ENCODE measurements around the gene ARHGAP42. TPM values are rescaled to one million over a fixed set of nuclear protein-coding genes. Genes with fewer than 3 reads are reported as not detected.

Gene ARHGAP42
- total and polyA plus RNA-seq, 2 experiments from 2014 or later, result 0.74 to 2.7 TPM

- TF ChIP-seq EZH2 (IDR thresholded peaks at IDR 0.05; ENCODE audit: insufficient read depth, poor library complexity, severe bottlenecking) (no peak), EZH2phosphoT487 (IDR thresholded peaks at IDR 0.05; ENCODE audit: insufficient read depth, low read depth) (no peak)
- Histone ChIP-seq H3K4me3 (no peak overlapping the region), H3K9me2 (ENCODE audit: insufficient read depth) (no peaks in the 10 kb centered on the region), H2AFZ (no peak overlapping the region), H4K20me1 (ENCODE audit: insufficient read depth) (no peaks in the 10 kb centered on the region), H3K4me1 (ENCODE audit: insufficient read depth) (no peaks in the 10 kb centered on the region), H3K27ac (no peak overlapping the region), H3K36me3 (ENCODE audit: low read depth) (no peaks in the 10 kb centered on the region), H3K27me3 (replicated peaks; ENCODE audit: insufficient read depth) (no peaks in the 10 kb centered on the region), H3K79me2 (ENCODE audit: insufficient read depth) (no peaks in the 10 kb centered on the region), H3F3A (ENCODE audit: insufficient read depth) (no peaks in the 10 kb centered on the region), H3K9ac (no peak overlapping the region), H3K4me2 (ENCODE audit: unreplicated experiment) (no peak overlapping the region), H3K9me3 (ENCODE audit: low read depth) (no peaks in the 10 kb centered on the region)
- DNase-seq, result no peak
- WGBS, 2 experiments (ENCODE audit: low coverage in 1 of 2, low lambda C conversion rate in 2 of 2, missing lambda C conversion rate in 2 of 2), result 93 to 97% methylated on average over 4 of the region's 4 CpGs
- in situ Hi-C loops (cut with MboI), result loop anchor here (10.0 to 25.0 kb wide), 2 partner anchors 163 to 1520 kb away; no protein-coding TSS in a partner anchor
Observed at GRCh38 chr11:100857236-100858005, 170.3 kb downstream of the ARHGAP42 start.

- Histone ChIP-seq H3K79me2 (ENCODE audit: insufficient read depth) (no peaks in the 10 kb centered on the region), H3K9ac (no peak overlapping the region), H3K4me3 (no peak overlapping the region), H3K9me2 (ENCODE audit: insufficient read depth) (no peaks in the 10 kb centered on the region), H3K4me1 (ENCODE audit: insufficient read depth) (peaks cover 10% of the 10 kb centered on the region), H2AFZ (no peak overlapping the region), H4K20me1 (ENCODE audit: insufficient read depth) (no peaks in the 10 kb centered on the region), H3K4me2 (ENCODE audit: unreplicated experiment) (no peak overlapping the region), H3F3A (ENCODE audit: insufficient read depth) (peaks cover 7% of the 10 kb centered on the region), H3K27me3 (replicated peaks; ENCODE audit: insufficient read depth) (no peaks in the 10 kb centered on the region), H3K27ac (no peak overlapping the region), H3K9me3 (ENCODE audit: low read depth) (no peaks in the 10 kb centered on the region), H3K36me3 (ENCODE audit: low read depth) (no peaks in the 10 kb centered on the region)
- TF ChIP-seq EZH2 (IDR thresholded peaks at IDR 0.05; ENCODE audit: insufficient read depth, poor library complexity, severe bottlenecking) (no peak), EZH2phosphoT487 (IDR thresholded peaks at IDR 0.05; ENCODE audit: insufficient read depth, low read depth) (no peak)
- WGBS, 2 experiments (ENCODE audit: low coverage in 1 of 2, low lambda C conversion rate in 2 of 2, missing lambda C conversion rate in 2 of 2), result 95 to 97% methylated on average over 7 of the region's 7 CpGs
- DNase-seq, result no peak
- in situ Hi-C loops (cut with MboI), result loop anchor here (25.0 kb wide), 1 partner anchor 1523 kb away; no protein-coding TSS in a partner anchor
Observed at GRCh38 chr11:100860318-100861155, 173.4 kb downstream of the ARHGAP42 start.

GRCh38 chr11:100861212-100861611, 174.1 kb downstream of the ARHGAP42 start:
- DNase-seq, result no peak
- TF ChIP-seq EZH2 (IDR thresholded peaks at IDR 0.05; ENCODE audit: insufficient read depth, poor library complexity, severe bottlenecking), result no peak
- no peak for TF ChIP-seq EZH2phosphoT487 (IDR thresholded peaks at IDR 0.05; ENCODE audit: insufficient read depth, low read depth)
- Histone ChIP-seq H3F3A (ENCODE audit: insufficient read depth) (peaks cover 7% of the 10 kb centered on the region), H3K79me2 (ENCODE audit: insufficient read depth) (no peaks in the 10 kb centered on the region), H3K9me3 (ENCODE audit: low read depth) (no peaks in the 10 kb centered on the region), H3K36me3 (ENCODE audit: low read depth) (no peaks in the 10 kb centered on the region), H3K4me1 (ENCODE audit: insufficient read depth) (peaks cover 10% of the 10 kb centered on the region), H3K4me3 (no peak overlapping the region), H3K27me3 (replicated peaks; ENCODE audit: insufficient read depth) (no peaks in the 10 kb centered on the region), H3K4me2 (ENCODE audit: unreplicated experiment) (no peak overlapping the region), H3K9ac (no peak overlapping the region), H3K27ac (no peak overlapping the region), H2AFZ (no peak overlapping the region), H4K20me1 (ENCODE audit: insufficient read depth) (no peaks in the 10 kb centered on the region), H3K9me2 (ENCODE audit: insufficient read depth) (no peaks in the 10 kb centered on the region)
- WGBS, 2 experiments (ENCODE audit: low coverage in 1 of 2, low lambda C conversion rate in 2 of 2, missing lambda C conversion rate in 2 of 2), result 92 to 94% methylated on average over 3 of the region's 3 CpGs
- in situ Hi-C loops (cut with MboI), result loop anchor here (25.0 kb wide), 1 partner anchor 1524 kb away; no protein-coding TSS in a partner anchor

GRCh38 chr11:100863080-100863581, 176.0 kb downstream of the ARHGAP42 start:
- WGBS, 2 experiments (ENCODE audit: low coverage in 1 of 2, low lambda C conversion rate in 2 of 2, missing lambda C conversion rate in 2 of 2), result 3 to 7% methylated on average over 2 of the region's 2 CpGs
- Histone ChIP-seq H3K9ac (no peak overlapping the region), H2AFZ (peak overlapping the region; percentile 32; the same call in 1 of the 2 replicates), H4K20me1 (ENCODE audit: insufficient read depth) (no peaks in the 10 kb centered on the region), H3K27me3 (replicated peaks; ENCODE audit: insufficient read depth) (no peaks in the 10 kb centered on the region), H3K9me2 (ENCODE audit: insufficient read depth) (no peaks in the 10 kb centered on the region), H3K79me2 (ENCODE audit: insufficient read depth) (no peaks in the 10 kb centered on the region), H3F3A (ENCODE audit: insufficient read depth) (peaks cover 7% of the 10 kb centered on the region), H3K4me2 (ENCODE audit: unreplicated experiment) (peak overlapping the region; percentile 8), H3K4me1 (ENCODE audit: insufficient read depth) (peaks cover 10% of the 10 kb centered on the region), H3K36me3 (ENCODE audit: low read depth) (no peaks in the 10 kb centered on the region), H3K27ac (peak overlapping the region; percentile 48), H3K4me3 (no peak overlapping the region), H3K9me3 (ENCODE audit: low read depth) (no peaks in the 10 kb centered on the region)
- TF ChIP-seq EZH2phosphoT487 (IDR thresholded peaks at IDR 0.05; ENCODE audit: insufficient read depth, low read depth) (no peak), EZH2 (IDR thresholded peaks at IDR 0.05; ENCODE audit: insufficient read depth, poor library complexity, severe bottlenecking) (no peak)
- peak; percentile 81 for DNase-seq
- in situ Hi-C loops (cut with MboI), result loop anchor here (25.0 kb wide), 1 partner anchor 1526 kb away; no protein-coding TSS in a partner anchor
